SH-SY5Y (cell line): ENCODE measurements around the gene MBD3L4.
"Not testable (repeated sequence)": the region's sequence is repeated elsewhere in the genome, so short reads cannot be mapped to it uniquely, and the experiment has no call there.

Source experiments
- GATA2 ChIP-seq: IDR thresholded peaks from 2 replicates; pipeline ENCODE4 v1.6.1; 2011; ENCODE audit warnings: mild to moderate bottlenecking, low read depth, low read length
- GATA3 ChIP-seq: IDR thresholded peaks from 2 replicates; pipeline ENCODE4 v1.6.1; 2011; ENCODE audit warnings: low read depth, mild to moderate bottlenecking, low read length, moderate library complexity

Gene MBD3L4

DNA sequence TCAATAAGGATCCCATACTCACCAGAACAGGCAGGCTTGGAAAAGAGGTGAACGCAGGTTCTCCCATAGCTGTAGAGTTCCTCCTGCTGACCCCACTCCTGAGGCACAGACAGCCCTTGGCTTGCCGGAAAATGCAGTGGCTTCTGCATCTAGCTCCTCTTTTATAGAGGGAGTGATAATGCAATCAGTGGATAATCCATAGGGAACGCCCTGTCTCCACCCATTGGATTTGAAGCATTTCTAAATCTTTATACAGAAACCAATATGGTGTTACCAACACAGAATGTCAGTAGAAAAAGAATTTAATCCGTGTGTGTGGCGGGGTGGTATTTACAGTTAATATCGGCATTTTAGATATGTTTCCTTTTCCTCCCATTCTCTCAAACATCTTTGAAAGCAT is 18.6 kb downstream of the MBD3L4 start, which contains the start of gene MBD3L2B:
TSS of gene MBD3L2B (minus strand) at position 101 of the 400 bp plus-strand sequence. CDS start at position 67, 34 bp downstream.
- not testable (repeated sequence) for TF ChIP-seq GATA3, GATA2

DNA sequence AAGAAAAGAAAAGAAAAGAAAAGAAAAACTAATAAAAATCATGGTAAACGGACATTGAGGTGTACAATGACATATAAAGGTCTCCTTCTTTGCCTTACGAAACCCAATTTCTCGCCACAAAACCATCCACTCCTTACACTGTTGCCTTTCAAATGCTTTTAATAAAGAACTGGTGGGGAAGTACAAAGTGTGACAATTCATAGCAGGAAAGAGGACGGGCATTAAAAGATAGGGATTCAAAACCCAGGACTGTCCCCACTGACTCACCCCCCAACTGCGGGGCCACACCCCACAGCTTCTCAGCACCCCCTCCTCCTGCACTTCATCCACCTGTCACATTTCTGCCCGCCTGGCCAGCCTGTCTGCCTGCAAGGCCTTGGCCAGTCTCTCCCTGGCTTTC is 21.2 kb downstream of the MBD3L4 start:
- no peak for TF ChIP-seq GATA2
- TF ChIP-seq GATA3: no peak

DNA sequence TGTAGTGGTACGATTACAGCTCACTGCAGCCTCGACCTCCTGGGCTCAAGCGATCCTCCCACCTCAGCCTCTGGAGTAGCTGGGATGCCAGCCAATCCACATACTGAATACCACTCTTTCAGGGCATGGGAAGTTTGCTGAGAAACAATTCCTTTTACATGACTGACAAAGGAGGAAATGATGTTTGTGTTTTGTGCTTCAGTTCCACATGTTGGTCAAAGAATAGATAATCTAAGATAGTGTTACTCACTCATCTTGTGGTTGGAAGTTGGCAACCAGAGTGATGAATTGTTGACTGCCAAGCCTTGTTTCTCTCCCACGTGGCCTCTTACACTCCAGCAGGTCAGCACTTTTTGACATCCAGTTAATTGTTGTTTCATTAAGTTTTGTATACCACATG is 26.3 kb downstream of the MBD3L4 start:
- no peak for TF ChIP-seq GATA2
- TF ChIP-seq GATA3: no peak

DNA sequence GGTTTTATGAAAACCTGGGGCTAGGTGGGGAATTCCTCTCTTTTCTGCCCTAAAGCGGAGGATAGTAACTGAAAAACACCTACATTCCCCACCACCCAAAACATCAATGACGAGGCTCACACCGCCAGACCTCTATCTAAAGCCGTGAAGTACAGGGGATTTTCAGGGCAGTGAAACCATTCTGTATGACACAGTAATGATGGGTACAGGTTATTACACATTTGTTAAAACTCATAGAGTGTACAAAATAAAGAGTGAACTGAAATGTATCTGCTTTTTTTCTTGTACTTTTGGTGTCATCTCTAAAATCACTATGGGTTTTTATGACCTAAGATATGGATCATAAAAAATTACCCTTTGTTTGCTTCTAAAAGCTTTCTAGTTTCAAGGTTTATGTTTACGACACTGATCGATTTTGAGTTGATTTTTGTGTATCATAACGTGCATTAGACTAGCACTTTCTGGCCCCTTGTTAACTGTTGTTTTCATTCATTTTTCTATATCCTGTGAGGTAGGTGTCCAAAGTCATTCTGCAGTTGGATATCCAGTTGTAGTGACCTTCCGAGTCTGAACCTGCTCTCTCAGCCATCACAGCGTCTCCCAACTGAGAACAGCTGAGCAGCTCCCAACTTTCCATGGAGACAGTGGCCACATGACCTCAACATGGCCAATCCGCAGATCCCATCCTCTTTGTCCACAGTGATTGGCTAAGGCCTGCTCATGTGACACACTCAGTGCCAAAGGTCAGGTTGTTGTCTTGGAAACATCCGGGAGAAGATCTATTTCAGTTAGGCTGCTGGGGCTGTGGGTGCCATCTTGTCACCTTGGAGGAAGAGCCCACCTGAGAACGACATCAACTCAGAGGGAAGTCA is 29.0 kb downstream of the MBD3L4 start:
- TF ChIP-seq GATA2: no peak
- TF ChIP-seq GATA3: no peak

DNA sequence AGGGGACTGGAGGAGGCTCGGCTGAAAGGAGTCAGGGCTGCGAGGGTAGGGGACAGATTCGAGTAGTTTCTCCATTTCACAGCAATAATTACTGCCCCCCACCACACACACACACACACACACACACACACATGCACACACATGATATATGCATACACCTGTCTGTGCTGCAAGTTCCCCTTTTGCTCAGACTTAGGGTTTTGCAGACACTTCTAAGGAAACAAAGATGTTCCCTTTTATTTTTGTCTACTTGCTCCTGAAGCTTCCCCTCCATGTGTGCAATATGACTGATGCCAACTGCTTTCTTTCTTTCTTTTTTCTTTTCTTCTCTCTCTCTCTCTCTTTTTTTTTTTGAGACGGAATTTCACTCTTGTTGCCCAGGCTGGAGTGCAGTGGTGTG is 32.1 kb downstream of the MBD3L4 start:
- no peak for TF ChIP-seq GATA3
- TF ChIP-seq GATA2: no peak

DNA sequence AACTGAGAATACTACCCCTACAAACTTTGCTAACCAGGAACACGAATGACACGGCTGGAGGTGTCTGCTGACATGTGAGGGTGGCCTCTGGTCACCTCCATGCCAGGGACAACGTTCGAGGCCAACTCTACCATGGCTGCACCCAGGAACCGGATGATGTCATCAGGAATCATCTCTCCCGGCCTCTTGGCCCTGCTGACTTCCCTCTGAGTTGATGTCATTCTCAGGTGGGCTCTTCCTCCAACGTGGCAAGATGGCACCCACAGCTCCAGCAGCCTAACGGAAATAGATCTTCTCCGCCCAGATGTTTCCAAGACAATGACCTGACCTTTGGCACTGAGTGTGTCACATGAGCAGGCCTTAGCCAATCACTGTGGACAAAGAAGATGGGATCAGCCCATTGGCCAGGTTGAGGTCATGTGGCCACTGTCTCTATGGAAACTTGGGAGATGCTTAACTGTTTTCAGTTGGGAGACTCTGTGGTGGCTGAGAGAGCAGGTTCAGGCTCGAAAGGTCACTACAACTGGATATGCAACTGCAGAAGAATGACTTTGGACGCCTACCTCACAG is 33.8 kb downstream of the MBD3L4 start:
- TF ChIP-seq GATA3 (no peak), GATA2 (no peak)

DNA sequence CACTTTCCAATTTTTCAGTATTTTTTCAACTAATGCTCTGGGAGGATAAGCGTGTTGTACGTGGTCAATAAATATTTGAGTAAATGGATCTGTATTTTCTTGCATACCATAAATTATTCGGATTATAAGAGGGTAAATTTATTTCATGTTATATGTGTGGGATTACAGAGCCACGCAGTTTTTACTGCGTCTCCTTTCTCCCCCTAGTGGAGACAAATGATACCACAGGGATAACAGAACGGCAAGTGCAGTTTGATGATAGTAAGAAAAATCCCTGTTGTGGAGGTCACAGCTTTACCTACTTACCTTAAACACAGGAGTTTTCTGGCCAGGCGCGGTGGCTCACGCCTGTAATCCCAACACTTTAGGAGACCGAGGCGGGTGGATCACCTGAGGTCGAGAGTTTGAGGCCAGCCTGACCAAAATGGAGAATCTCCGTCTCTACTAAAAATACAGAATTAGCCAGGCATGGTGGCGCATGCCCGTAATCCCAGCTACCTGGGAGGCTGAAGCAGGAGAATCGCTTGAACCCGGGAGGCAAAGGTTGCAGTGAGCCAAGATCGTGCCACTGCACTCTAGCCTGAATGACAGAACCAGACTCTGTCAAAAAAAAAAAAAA is 35.6 kb downstream of the MBD3L4 start:
- TF ChIP-seq GATA2: no peak
- TF ChIP-seq GATA3: no peak

DNA sequence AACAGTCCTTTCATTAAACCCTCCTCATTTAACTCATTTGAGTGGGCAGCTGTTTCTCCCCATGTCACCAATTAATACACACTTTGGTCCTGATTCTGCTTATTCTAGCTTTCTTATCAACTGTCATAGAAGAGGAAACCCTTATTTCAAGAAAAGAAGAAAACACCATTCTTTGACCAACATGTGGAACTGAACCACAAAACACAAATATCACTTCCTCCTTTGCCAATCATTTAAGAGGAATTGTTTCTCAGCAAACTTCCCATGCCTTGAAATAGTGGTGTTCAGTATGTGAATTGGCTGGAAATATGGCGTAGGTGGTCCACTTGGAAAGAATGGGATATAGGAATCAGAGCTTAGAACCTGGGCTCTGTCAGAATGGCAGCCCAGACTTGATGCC is 39.2 kb downstream of the MBD3L4 start:
- TF ChIP-seq GATA2 (no peak), GATA3 (no peak)

DNA sequence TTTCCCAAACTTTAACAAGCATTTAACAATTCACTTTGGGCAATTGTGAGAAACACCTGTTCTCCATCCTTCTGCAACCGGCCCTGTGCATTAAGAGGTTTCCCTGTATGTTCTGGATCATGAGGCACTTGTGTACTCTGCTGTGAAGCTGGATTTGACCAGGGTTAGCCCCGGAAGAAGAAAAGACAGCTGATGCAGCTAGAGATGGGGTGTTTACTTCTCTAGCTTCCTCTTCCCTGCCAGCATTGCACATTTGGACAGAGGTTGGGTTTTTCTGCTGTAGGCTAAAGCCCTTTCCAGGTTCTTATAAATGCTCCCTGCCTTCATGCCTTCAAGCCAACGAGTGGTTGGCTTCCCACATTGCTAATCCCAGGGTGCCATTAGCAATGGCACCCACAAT is 39.6 kb downstream of the MBD3L4 start:
- TF ChIP-seq GATA3: no peak
- no peak for TF ChIP-seq GATA2

DNA sequence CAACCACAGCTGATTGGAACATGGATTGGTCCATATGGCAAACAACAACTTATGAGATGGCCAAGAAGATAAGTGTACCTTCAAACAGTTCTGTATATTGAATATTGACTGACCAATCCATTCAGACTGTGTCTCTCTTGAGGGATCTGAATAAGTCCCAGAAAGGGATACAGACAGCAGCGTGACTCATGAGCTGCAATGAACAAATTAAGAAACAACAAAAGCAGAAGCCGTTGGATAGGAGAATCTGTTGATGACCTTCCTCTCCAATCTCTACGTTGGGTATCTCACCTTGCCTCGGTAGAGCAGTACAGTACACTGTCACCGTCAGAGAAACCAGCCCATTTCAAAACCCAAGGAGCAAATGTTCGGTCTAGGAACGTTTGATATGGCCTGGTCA is 40.0 kb downstream of the MBD3L4 start:
- TF ChIP-seq GATA2: no peak
- no peak for TF ChIP-seq GATA3

DNA sequence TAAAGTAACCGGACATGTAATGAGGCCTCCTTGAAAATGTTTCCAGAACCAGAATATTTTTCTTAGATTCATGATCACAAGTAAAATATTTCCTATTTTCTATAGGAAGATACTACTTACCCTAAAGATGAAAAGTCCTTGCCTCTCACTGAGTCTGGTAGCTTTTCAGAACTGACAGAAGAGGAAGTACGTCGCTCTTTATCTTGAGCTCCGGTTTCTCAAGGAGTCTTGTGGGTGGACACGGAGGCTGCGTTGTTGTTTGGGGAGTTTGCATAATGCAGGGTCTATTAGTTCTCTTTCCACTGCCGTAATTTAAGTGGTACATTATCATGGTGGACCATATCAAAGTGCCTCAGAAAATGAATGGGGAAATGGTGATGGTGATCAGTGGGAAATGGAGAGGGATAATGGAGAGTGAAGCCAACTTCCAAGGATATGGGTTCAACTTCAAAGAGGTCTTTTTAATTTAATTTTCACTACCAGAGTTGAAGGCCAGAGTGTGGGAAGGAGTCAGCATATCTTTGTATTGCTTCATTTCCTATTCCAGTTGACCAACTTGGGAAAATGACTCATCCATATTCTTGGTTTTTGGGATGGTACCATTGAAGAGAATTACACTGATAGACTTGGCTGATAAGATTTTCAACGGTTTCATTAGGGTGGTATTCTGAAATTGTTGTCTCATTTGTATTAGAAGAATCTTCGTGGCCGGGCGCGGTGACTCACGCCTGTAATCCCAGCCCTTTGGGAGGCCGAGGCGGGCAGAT is 42.1 kb downstream of the MBD3L4 start:
- TF ChIP-seq GATA3 (no peak), GATA2 (no peak)

DNA sequence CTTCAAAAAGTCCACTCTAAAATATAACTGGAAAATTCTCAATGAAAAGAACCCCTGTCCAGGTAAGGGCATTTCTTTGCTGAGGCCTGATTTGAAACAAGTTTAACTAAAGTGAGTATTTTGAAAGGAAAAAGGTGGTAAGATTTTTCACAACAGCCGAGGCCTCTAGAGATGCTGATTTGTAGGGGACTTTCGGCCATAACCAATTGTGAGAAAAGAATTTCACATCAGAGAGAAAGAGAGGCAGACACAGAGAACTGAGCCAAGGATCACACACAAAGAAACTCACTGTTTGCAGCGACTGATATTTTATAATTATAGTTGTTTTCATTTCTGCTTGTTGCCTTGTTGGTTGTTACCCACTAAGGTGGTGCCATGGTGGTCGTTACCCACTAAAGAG is 43.2 kb downstream of the MBD3L4 start:
- TF ChIP-seq GATA3 (no peak), GATA2 (no peak)

DNA sequence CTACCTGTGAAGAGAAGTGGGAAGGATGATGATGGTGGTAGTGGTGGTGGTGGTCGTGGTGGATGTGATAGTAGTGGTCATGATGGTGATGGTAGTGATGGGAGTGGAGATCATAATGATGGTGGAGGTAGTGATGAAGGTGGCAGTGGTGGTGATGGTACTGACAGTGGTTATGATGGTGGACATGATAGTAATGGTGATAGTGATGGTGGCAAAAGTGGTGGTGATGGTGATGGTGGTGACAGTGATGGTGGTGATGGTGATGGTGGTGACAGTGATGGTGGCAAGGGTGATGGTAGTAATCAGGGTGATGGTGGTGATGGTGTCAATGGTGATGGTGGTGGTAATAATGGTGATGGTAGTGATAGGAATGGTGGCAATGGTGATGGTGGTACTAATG is 44.9 kb downstream of the MBD3L4 start:
- TF ChIP-seq GATA3 (no peak), GATA2 (no peak)

DNA sequence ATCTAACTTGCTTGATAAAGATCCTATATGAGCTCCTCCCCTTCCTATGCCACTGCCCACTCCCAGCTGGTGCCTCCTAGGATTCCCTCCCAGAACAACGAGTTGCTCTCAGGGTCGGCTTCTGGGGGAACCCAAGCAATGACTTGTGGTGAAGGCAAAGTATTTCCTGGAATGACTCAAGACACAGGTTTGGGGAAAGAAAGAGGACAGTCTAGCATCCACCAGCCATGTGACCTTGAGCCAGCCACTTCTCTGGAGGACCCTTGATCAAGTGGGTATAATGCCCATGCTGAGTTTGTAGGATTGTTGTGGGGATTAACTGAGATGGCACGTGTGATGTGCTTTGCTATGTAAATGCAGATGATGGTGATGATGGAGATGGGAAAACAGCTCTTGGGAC is 51.7 kb downstream of the MBD3L4 start:
- TF ChIP-seq GATA2: no peak
- no peak for TF ChIP-seq GATA3
